Heart left ventricle (tissue), 16 donors: ENCODE measurements around the gene MYO16. TPM values are rescaled to one million over a fixed set of nuclear protein-coding genes. Genes with fewer than 3 reads are reported as not detected.

Source experiments
- ATAC-seq, 4 donors: fragments of 200-7000 bp; cut with Tn5 transposase; one replicate each; pipeline ENCODE4 v1.9.1; 2020 to 2022; ENCODE audit warnings: moderate library complexity in 4 of 4, mild to moderate bottlenecking in 3 of 4, moderate number of reproducible peaks in 1 of 4
- DNase-seq, 5 donors: peaks; one replicate each; pipeline ENCODE4 v3.0.0-alpha.2; 2020
- H3K27ac ChIP-seq, 12 donors: fragments of 200-600 bp; sonication (generic) in 4 of 12; one replicate each; pipeline versions ENCODE4 v1.5.0 to v1.8.0; 2016 to 2022; ENCODE audit warnings: mild to moderate bottlenecking in 2 of 12
- H3K27me3 ChIP-seq, 9 donors: fragments of 200-600 bp; sonication (generic) in 2 of 9; one replicate each; pipeline versions ENCODE4 v1.5.1 to v1.8.0; 2016 to 2022; ENCODE audit warnings: mild to moderate bottlenecking in 3 of 9
- H3K36me3 ChIP-seq, 9 donors: fragments of 200-600 bp; sonication (generic) in 2 of 9; one replicate each; pipeline versions ENCODE4 v1.5.0 to v1.8.0; 2018 to 2022; ENCODE audit warnings: mild to moderate bottlenecking in 2 of 9
- H3K4me1 ChIP-seq, 12 donors: fragments of 200-600 bp; sonication (generic) in 4 of 12; one replicate each; pipeline versions ENCODE4 v1.5.0 to v1.8.0; 2016 to 2022; ENCODE audit warnings: mild to moderate bottlenecking in 3 of 12
- H3K4me3 ChIP-seq, 12 donors: fragments of 200-600 bp; sonication (generic) in 4 of 12; one replicate each; pipeline versions ENCODE4 v1.5.0 to v1.8.0; 2017 to 2022; ENCODE audit warnings: mild to moderate bottlenecking in 9 of 12, moderate library complexity in 4 of 12
- H3K9me3 ChIP-seq, 12 donors: fragments of 200-600 bp; sonication (generic) in 4 of 12; one replicate each; pipeline versions ENCODE4 v1.5.0 to v1.8.0; 2016 to 2022; ENCODE audit warnings: mild to moderate bottlenecking in 1 of 12
- CTCF ChIP-seq, 12 donors: fragments of 200-600 bp; sonication (generic) in 4 of 12; IDR thresholded peaks; one replicate each; pipeline versions ENCODE4 v1.5.0 to v1.8.0; 2018 to 2022; ENCODE audit warnings: antibody characterized with exemption in 12 of 12, mild to moderate bottlenecking in 5 of 12
- POLR2A ChIP-seq, 2 donors: fragments of 450-650 bp; IDR thresholded peaks; one replicate each; pipeline ENCODE4 v1.6.1; 2017; ENCODE audit warnings: antibody characterized with exemption in 2 of 2, mild to moderate bottlenecking in 2 of 2, moderate library complexity in 2 of 2
- WGBS, 4 donors: extraction: QIAGEN DNeasy Blood & Tissue Kit in 2 of 4; methylation state at CpG; one replicate each; pipeline versions ENCODE4 v1.1.5 to v1.1.7; 2013 to 2018; 5-methylcytosine and 5-hydroxymethylcytosine counted together
- intact Hi-C, 10 donors: fragments of 100-400 bp; cut with DNase I; formaldehyde crosslinking; loops; one replicate each; pipeline versions ENCODE4 v1.11.1 to v1.14.2; 2022
- polyA plus RNA-seq, 2 donors: library from polyadenylated mRNA; stranded (reverse); fragments of 200-250 nt; gene quantifications; one replicate each; pipeline ENCODE4 v1.2.3, GENCODE V29; 2013
- total RNA-seq, 9 donors: library from RNA; depleted of rRNA in 2 of 9; stranded (reverse); fragments of >200 nt in 2 of 9; fragmentation: NEBNext Ultra II Directional in 3 of 9; extraction: Animal tissue kit (Norgen Biotek cat#: 25700) in 3 of 9; gene quantifications; one replicate each; pipeline versions ENCODE4 v1.1.0 to v1.2.4, GENCODE V29; 2016 to 2023
- donor health status: ischemic (EF 13 %, LVEDD 7.1; RV severe dilation, severe dysfunction).
- donor health status: healthy with polysubstance abuse.
- donor health status: DM: no; HTN: yes; CAD: no.
- donor health status: DM: no; HTN: no; CAD: no.
- donor health status: ischemic (EF 25% LVEDD 6.9; RV normal size, moderate dysfunction).
- donor health status: ischemic (EF 25% LVEDD 5.7; RV mildly dilated, moderate dysfunction).
- donor health status: healthy.
- donor health status: DM: yes; HTN: yes; CAD: no.
- donor health status: ischemic (EF 35%, LVEDD 5.7; RV mildly dilated, moderate dysfunction).
- donor health status: nonischemic (EF 11% LVEDD 7.7; RV severe dilation, severe dysfunction).
- donor health status: DM: yes; HTN: yes; CAD: no.
- donor health status: PGD.
- donor health status: ischemic (EF 29% LVEDD 5.4; RV normal size, mild dysfunction).
- donor health status: nonischemic (EF 23%, LVEDD 6.1; RV moderate dilation, normal function).

Gene MYO16
- total and polyA plus RNA-seq, 11 donors: 0.16 to 5.2 (median 0.81) TPM

GRCh38 chr13:108981407-108981806 is 352.0 kb downstream of the MYO16 start:
- TF ChIP-seq CTCF (IDR thresholded peaks at IDR 0.05) (no peak), POLR2A (IDR thresholded peaks at IDR 0.05) (no peak)
- Histone ChIP-seq H3K27me3 (no peaks in the 10 kb centered on the region), H3K27ac (no peak overlapping the region), H3K36me3 (no peaks in the 10 kb centered on the region), H3K4me3 (no peak overlapping the region), H3K4me1 (no peaks in the 10 kb centered on the region), H3K9me3 (no peaks in the 10 kb centered on the region)
- DNase-seq (no peak), ATAC-seq (no peak)
- intact Hi-C loops: no loop called here
- 77 to 85% (median 82%) methylated on average over 7 of the region's 7 CpGs for WGBS, 4 donors

GRCh38 chr13:108983273-108983672 is 353.9 kb downstream of the MYO16 start:
- no peak for TF ChIP-seq CTCF (IDR thresholded peaks at IDR 0.05)
- no peak for TF ChIP-seq POLR2A (IDR thresholded peaks at IDR 0.05)
- ATAC-seq (no peak), DNase-seq (no peak)
- H3K4me1 ChIP-seq: peaks cover 0 to 4% (median 0%) of the 10 kb centered on the region in 12 donors
- no peaks in the 10 kb centered on the region for H3K27me3 ChIP-seq
- intact Hi-C loops: no loop called here
- H3K4me3 ChIP-seq: no peak overlapping the region
- no peaks in the 10 kb centered on the region for H3K36me3 ChIP-seq
- H3K27ac ChIP-seq: no peak overlapping the region
- H3K9me3 ChIP-seq: no peaks in the 10 kb centered on the region
- WGBS, 4 donors: 87 to 92% (median 89%) methylated on average over 6 of the region's 6 CpGs

- TF ChIP-seq POLR2A (IDR thresholded peaks at IDR 0.05) (no peak), CTCF (IDR thresholded peaks at IDR 0.05) (no peak)
- intact Hi-C loops: no loop called here
- DNase-seq (no peak), ATAC-seq (no peak)
- Histone ChIP-seq H3K36me3 (no peaks in the 10 kb centered on the region), H3K27ac (no peak overlapping the region), H3K4me3 (no peak overlapping the region), H3K27me3 (no peaks in the 10 kb centered on the region), H3K9me3 (no peaks in the 10 kb centered on the region), H3K4me1 (peaks cover 0 to 4% (median 0%) of the 10 kb centered on the region in 12 donors)
- WGBS, 4 donors: 88 to 93% (median 91%) methylated on average over 7 of the region's 7 CpGs
These were observed 355.0 kb downstream of the MYO16 start for GRCh38 chr13:108984251-108984920.

- ATAC-seq: no peak
- no peaks in the 10 kb centered on the region for H3K27me3 ChIP-seq
- H3K9me3 ChIP-seq: no peaks in the 10 kb centered on the region
- H3K27ac ChIP-seq: no peak overlapping the region
- no peaks in the 10 kb centered on the region for H3K36me3 ChIP-seq
- DNase-seq: no peak
- peak overlapping the region in 3 of 12 donors; percentile 4 to 17 (median 5) for H3K4me3 ChIP-seq
- intact Hi-C loops: no loop called here
- TF ChIP-seq CTCF (IDR thresholded peaks at IDR 0.05) (no peak), POLR2A (IDR thresholded peaks at IDR 0.05) (no peak)
- 72 to 82% (median 77%) methylated on average over 10 of the region's 10 CpGs for WGBS, 4 donors
- H3K4me1 ChIP-seq: peaks cover 0 to 4% (median 0%) of the 10 kb centered on the region in 12 donors
These were observed 355.8 kb downstream of the MYO16 start for GRCh38 chr13:108985166-108985565.
